ENCODE data around the gene SMARCD3. TPM values are rescaled to one million over a fixed set of nuclear protein-coding genes. Genes with fewer than 3 reads are reported as not detected.
A peak's percentile ranks its signal among the peaks of the same experiment; 100 is the strongest.

The SMARCD3 gene
- total and polyA plus RNA-seq, 9 of the 15 experiments (the other 6 are each of a cell fraction or from before 2014, with no cell fraction given), result 0.43 to 3.6 (median 2.6) TPM

DNA sequence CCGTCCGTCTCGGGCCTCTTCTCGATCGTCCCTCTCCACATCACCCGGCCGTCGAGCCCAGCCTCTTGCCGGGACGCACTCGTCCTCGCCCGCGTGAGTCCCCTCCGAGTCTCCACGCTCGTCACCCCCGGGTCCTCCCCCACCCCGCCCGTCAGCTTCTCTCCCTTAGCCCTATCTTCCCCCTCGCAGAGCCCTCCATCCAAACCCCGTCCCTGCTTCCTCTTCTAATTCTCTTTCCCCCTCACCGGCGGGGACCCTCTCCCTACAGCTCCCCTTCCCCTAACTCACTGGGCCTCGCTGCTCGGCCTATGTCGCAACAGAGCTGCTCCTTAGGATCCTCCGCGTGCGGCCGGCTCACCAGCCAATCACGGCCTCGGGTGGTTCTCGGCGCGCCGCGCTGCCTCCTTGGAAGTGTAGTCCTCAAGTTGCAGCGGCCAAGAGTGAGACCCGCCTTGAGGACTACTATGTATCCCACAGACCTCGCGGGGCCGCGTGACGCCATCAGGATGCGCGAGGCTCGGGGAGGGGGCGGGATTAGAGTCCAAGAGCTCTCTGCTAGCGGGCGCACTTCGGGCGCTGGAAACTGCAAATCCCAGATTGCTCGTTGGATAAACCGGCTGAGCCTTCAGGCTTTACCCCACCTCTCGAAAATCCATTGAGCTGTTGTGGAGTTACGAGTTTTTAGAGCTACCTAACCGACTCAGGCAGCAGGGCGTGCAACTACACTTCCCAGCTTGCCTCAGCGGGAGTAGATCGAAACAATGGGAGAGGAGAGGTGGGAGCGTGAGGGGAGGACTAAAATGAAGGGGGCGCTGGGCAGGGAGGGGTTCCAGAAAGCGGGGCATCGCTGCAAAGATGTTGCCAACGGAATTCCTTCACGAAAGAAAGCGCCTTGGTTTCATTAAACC is 21.4 kb downstream of the SMARCD3 start, which contains the start of gene ABCF2 (continued):
- TF ChIP-seq CEBPG (CRISPR knock-in tag; IDR thresholded peaks at IDR 0.05) (peak; percentile 98), CEBPG (tag; conservative IDR thresholded peaks at IDR 0.05 in 1 of 2, IDR thresholded peaks at IDR 0.05 in 1 of 2) (peak; percentile 98 to 99), JUNB (CRISPR knock-in tag; conservative IDR thresholded peaks at IDR 0.05) (no peak), ZNF263 (CRISPR knock-in tag; IDR thresholded peaks at IDR 0.05; ENCODE audit: borderline replicate concordance) (peak; percentile 22), ZBTB8A (IDR thresholded peaks at IDR 0.05; ENCODE audit: partially characterized antibody) (no peak), SMARCA4 (IDR thresholded peaks at IDR 0.05) (no peak; the same call in 1 of the 2 replicates), HOXB6 (CRISPR knock-in tag; IDR thresholded peaks at IDR 0.05; ENCODE audit: borderline replicate concordance) (no peak), KDM1A (IDR thresholded peaks at IDR 0.05) (no peak), YY1 (IDR thresholded peaks at IDR 0.05; ENCODE audit: borderline replicate concordance in 1 of 3, control insufficient read depth in 1 of 3, extremely low read depth in 1 of 3, insufficient read depth in 3 of 3, insufficient read length in 1 of 3, insufficient replicate concordance in 2 of 3, low read depth in 1 of 3, low read length in 2 of 3) (peak in 1 of 3 experiments; percentile 68), U2AF1 (optimal IDR thresholded peaks at IDR 0.05; ENCODE audit: low read depth, low read length) (no peak), ZKSCAN1 (IDR thresholded peaks at IDR 0.05; ENCODE audit: low read depth, low read length) (peak; percentile 68), TEAD1 (CRISPR knock-in tag; IDR thresholded peaks at IDR 0.05) (peak in 1 of 2 experiments; percentile 55; a peak in 1 of 4 replicates), MTA1 (IDR thresholded peaks at IDR 0.05; ENCODE audit: borderline replicate concordance) (peak; percentile 100), DIDO1 (tag; IDR thresholded peaks at IDR 0.05; ENCODE audit: low read depth) (peak; percentile 96), DACH1 (IDR thresholded peaks at IDR 0.05; ENCODE audit: partially characterized antibody) (peak; percentile 76), E2F3 (CRISPR knock-in tag; IDR thresholded peaks at IDR 0.05) (no peak), ZNF444 (CRISPR knock-in tag; IDR thresholded peaks at IDR 0.05) (no peak)
- TF ChIP-seq, protein P1, sequence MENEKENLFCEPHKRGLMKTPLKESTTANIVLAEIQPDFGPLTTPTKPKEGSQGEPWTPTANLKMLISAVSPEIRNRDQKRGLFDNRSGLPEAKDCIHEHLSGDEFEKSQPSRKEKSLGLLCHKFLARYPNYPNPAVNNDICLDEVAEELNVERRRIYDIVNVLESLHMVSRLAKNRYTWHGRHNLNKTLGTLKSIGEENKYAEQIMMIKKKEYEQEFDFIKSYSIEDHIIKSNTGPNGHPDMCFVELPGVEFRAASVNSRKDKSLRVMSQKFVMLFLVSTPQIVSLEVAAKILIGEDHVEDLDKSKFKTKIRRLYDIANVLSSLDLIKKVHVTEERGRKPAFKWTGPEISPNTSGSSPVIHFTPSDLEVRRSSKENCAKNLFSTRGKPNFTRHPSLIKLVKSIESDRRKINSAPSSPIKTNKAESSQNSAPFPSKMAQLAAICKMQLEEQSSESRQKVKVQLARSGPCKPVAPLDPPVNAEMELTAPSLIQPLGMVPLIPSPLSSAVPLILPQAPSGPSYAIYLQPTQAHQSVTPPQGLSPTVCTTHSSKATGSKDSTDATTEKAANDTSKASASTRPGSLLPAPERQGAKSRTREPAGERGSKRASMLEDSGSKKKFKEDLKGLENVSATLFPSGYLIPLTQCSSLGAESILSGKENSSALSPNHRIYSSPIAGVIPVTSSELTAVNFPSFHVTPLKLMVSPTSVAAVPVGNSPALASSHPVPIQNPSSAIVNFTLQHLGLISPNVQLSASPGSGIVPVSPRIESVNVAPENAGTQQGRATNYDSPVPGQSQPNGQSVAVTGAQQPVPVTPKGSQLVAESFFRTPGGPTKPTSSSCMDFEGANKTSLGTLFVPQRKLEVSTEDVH (IDR thresholded peaks at IDR 0.05; ENCODE audit: low read depth, partially characterized antibody), result peak; percentile 82
- TF ChIP-seq, protein P2, sequence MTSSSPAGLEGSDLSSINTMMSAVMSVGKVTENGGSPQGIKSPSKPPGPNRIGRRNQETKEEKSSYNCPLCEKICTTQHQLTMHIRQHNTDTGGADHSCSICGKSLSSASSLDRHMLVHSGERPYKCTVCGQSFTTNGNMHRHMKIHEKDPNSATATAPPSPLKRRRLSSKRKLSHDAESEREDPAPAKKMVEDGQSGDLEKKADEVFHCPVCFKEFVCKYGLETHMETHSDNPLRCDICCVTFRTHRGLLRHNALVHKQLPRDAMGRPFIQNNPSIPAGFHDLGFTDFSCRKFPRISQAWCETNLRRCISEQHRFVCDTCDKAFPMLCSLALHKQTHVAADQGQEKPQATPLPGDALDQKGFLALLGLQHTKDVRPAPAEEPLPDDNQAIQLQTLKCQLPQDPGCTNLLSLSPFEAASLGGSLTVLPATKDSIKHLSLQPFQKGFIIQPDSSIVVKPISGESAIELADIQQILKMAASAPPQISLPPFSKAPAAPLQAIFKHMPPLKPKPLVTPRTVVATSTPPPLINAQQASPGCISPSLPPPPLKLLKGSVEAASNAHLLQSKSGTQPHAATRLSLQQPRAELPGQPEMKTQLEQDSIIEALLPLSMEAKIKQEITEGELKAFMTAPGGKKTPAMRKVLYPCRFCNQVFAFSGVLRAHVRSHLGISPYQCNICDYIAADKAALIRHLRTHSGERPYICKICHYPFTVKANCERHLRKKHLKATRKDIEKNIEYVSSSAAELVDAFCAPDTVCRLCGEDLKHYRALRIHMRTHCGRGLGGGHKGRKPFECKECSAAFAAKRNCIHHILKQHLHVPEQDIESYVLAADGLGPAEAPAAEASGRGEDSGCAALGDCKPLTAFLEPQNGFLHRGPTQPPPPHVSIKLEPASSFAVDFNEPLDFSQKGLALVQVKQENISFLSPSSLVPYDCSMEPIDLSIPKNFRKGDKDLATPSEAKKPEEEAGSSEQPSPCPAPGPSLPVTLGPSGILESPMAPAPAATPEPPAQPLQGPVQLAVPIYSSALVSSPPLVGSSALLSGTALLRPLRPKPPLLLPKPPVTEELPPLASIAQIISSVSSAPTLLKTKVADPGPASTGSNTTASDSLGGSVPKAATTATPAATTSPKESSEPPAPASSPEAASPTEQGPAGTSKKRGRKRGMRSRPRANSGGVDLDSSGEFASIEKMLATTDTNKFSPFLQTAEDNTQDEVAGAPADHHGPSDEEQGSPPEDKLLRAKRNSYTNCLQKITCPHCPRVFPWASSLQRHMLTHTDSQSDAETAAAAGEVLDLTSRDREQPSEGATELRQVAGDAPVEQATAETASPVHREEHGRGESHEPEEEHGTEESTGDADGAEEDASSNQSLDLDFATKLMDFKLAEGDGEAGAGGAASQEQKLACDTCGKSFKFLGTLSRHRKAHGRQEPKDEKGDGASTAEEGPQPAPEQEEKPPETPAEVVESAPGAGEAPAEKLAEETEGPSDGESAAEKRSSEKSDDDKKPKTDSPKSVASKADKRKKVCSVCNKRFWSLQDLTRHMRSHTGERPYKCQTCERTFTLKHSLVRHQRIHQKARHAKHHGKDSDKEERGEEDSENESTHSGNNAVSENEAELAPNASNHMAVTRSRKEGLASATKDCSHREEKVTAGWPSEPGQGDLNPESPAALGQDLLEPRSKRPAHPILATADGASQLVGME (CRISPR knock-in tag; IDR thresholded peaks at IDR 0.05), result no peak

All from K562 (cell line).